HL-60 (cell line): ENCODE data around the gene BUB1.

Experiments used
- DNase-seq, 2 experiments: peaks; one replicate each; pipeline ENCODE4 v3.0.0-alpha.2; 2010 to 2020; ENCODE audit warnings: low read depth in 1 of 2, low spot score in 1 of 2
- H3K27ac ChIP-seq: fragments of 250-450 bp; sonication (Bioruptor Pico); replicated peaks from 2 replicates; pipeline ENCODE4 v1.5.1; 2020; ENCODE audit warnings: mild to moderate bottlenecking, moderate library complexity
- H3K27me3 ChIP-seq: fragments of 250-450 bp; sonication (Bioruptor Pico); 2 replicates; pipeline ENCODE4 v1.5.1; 2021; ENCODE audit warnings: mild to moderate bottlenecking, moderate library complexity; ENCODE audit not compliant: insufficient read depth, poor library complexity, severe bottlenecking
- H3K4me3 ChIP-seq: replicated peaks from 2 replicates; pipeline ENCODE4 v1.5.1; 2011; ENCODE audit warnings: mild to moderate bottlenecking, control low read depth, low read length; ENCODE audit not compliant: insufficient read depth
- CTCF ChIP-seq: IDR thresholded peaks from one replicate; pipeline ENCODE4 v1.5.1; 2011; ENCODE audit warnings: low read length, control low read depth, inconsistent platforms; ENCODE audit not compliant: insufficient read depth
- GABPA ChIP-seq: IDR thresholded peaks from 2 replicates; pipeline ENCODE4 v1.6.1; 2012; ENCODE audit warnings: low read depth
- POLR2AphosphoS5 ChIP-seq: IDR thresholded peaks from 2 replicates; pipeline ENCODE4 v1.6.1; 2012; ENCODE audit warnings: low read depth
- REST ChIP-seq: IDR thresholded peaks from 2 replicates; pipeline ENCODE4 v1.6.1; 2012; ENCODE audit warnings: low read depth; ENCODE audit not compliant: insufficient replicate concordance
- SPI1 ChIP-seq: IDR thresholded peaks from 2 replicates; pipeline ENCODE4 v1.6.1; 2012; ENCODE audit warnings: low read depth, mild to moderate bottlenecking, borderline replicate concordance

The BUB1 gene

GRCh38 chr2:110674620-110675555, 3.0 kb downstream of the BUB1 start:
- TF ChIP-seq GABPA (no peak), REST (no peak)
- Histone ChIP-seq H3K4me3 (no peak overlapping the region), H3K27me3 (no peaks in the 10 kb centered on the region), H3K27ac (no peak overlapping the region)
- DNase-seq, result peak in 1 of 2 experiments; percentile 37

GRCh38 chr2:110673201-110673600, 4.7 kb downstream of the BUB1 start:
- Histone ChIP-seq H3K27ac (no peak overlapping the region), H3K27me3 (no peaks in the 10 kb centered on the region), H3K4me3 (no peak overlapping the region)
- TF ChIP-seq GABPA (no peak), POLR2AphosphoS5 (no peak), CTCF (no peak), SPI1 (no peak), REST (no peak)
- no peak for DNase-seq

GRCh38 chr2:110670826-110671225, 7.0 kb downstream of the BUB1 start:
- TF ChIP-seq CTCF (no peak), REST (no peak), SPI1 (no peak), POLR2AphosphoS5 (no peak), GABPA (no peak)
- no peak overlapping the region for H3K27ac ChIP-seq
- DNase-seq, result no peak
- H3K4me3 ChIP-seq, result no peak overlapping the region
- H3K27me3 ChIP-seq, result no peaks in the 10 kb centered on the region
